CD4-positive, alpha-beta T cell treated with Interleukin-17A for 1 hour (primary cell): ENCODE results near the gene IL10.

ENCODE experiments used
- DNase-seq: peaks from one replicate; pipeline ENCODE4 v3.0.0-alpha.2; 2020

The IL10 gene

GRCh38 chr1:206772243-206772937, at the start of gene IL10:
Gene IL10 (minus strand): TSS chr1:206772494. CDS start chr1:206772435, 59 bp downstream.
- DNase-seq, result no peak

DNA sequence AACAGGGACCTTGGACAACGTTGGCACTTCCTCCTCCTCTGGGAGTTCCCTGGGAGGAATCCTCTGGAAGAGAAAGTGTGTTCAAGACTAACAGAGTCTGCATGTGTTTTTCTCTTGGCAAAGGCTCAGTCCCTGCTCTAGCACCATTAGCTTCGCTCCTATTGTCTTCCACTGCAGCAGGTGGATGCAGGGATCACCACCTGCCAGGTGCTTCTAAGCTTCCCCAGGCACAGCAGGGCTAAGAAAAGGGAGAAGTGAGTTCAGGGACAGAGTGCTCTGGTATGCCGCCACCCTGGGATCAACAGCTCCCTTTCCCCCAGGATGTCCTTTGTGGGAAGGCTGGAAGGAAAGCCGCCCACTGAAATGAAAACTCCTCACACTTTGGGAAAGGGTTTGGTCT, 49.2 kb upstream of the IL10 start:
- no peak for DNase-seq

- peak; percentile 70 for DNase-seq
These were observed 44.3 kb upstream of the IL10 start for GRCh38 chr1:206816390-206817287.

DNA sequence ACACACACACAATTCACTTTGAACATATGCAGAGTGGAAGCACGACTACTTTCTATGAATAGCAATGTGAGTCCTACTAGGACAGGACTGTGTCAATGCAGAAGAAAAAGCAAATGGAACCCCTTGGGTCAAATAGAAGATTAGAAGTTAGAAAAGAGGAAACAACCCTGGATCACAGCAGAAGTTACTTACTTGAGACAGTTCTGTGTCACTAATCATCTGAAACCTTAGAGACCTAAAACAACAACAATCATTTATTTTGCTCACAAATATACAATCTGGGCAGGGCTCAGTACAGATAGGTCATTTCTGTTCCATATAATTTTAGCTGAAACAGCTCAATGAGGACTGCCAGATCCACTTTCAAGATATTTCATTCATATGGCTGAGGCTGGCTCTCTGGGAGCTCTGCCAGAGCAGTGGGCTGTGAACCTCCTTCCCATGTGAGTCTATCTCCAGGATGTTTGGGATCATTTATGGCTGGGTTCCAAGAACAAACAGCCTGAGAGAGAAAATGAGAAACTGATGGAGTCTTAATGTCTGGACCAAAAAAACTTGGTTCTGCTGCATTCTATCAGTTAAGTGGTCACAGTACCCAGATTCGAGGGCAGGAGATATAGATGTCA, 42.5 kb upstream of the IL10 start:
- DNase-seq, result no peak

DNA sequence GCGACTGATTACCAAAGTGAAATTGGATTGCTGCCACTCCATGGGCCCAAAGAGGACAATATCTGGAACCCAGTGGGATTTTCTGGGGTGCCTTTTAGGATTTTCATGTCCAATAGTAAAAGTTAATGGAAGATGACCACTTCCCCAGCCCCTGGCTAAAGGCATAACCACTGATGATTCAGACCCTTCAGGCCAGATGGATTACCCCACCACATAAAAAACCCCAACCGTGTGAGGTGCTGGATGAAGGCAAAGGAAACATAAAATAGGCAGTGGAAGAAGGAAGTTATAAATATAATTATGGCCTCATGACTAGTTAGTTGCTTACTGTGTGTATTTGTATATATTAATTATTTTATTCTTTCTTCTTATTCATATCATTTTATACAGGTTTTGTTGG, 40.2 kb upstream of the IL10 start:
- no peak for DNase-seq

DNA sequence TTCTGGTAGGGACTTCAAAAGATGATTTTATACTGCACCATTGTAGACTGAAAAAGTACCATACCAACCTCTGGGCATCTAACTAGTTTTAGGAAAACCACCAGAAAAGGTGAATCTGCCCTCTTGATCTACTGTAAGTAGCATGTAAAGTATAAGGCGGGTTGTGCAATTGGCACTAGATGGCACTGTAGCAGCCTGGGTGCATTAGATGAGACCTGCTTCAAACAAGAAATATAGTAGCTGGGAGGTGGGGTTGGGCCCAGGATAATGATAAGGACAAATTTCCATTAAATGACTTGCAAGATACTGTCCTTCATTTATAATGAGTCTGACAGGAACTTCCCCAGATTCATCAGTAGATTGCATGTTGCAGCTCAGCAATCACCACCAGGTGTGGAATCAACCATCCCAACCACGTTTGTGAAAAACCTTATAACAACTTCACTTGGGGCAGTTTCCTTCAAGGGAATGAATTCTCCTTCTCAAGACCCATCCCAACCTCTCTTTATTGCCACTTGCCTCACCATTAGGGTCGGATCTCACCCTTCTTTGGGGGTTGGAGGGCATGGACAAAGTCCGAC, 37.3 kb upstream of the IL10 start:
- peak; percentile 53 for DNase-seq

DNA sequence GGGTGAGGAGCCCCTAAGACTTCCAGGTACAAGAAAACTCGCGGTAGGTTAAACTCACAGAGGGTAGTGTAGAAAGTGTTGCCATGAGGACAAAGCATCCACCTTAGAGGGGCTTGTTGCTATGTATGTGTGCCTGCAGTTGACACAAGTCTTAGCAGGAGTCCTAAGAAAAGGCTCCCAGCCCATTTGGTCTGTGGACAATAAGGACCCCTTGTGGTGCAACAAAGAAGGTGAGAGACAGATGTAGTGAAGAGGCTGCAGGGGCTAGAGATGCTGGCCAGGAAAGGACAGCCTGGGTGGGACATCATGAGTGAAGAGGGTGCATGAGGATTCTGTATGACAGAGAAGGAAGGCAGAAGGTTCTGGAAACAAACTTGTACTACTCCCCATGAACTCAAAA, 36.3 kb upstream of the IL10 start:
- DNase-seq, result peak; percentile 75

DNA sequence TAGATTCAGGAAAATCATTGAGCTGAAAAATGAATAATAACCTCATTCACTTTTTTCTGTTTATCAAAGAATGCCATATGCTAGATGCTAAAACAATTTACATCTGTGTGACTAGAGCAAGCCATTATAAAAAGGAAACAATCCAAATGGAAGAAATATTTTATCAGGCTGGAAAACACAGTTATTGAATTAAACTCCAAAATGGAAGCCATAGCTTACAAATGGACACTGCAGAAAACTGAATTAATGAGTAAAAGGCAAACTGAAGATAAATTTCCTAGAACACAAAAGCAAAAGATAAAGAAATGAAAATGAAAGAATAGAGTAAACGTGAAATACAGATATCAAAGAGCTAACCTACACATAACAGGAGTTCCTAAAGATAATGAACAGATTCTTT, 33.1 kb upstream of the IL10 start:
- DNase-seq, result no peak

GRCh38 chr1:206804156-206804737, 32.0 kb upstream of the IL10 start:
- DNase-seq, result no peak

DNA sequence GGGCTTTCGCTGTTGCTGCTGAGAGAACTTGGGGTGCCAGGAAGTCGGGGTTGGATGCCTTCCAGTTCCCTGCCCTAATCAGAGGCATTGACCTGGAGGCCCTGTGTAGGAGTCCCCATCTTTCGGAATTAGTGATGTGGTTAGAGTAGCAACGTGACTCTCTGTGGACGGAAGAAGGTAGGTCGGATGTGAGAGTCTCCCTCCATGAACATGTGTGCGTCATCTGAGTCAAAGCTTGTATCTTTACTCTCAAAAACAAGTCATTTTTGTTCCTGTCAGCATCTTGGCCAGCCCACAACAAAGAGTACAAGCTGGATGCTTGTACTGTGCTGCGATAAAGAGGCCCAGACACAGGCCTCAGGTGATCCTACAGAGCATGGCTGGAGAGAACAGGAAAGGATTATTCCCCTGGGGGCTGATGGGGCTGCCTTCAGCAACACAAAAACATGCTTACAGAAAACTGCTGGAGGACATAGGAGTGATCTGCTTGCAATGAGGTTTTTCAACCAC, 31.0 kb upstream of the IL10 start:
- peak; percentile 91 for DNase-seq

DNA sequence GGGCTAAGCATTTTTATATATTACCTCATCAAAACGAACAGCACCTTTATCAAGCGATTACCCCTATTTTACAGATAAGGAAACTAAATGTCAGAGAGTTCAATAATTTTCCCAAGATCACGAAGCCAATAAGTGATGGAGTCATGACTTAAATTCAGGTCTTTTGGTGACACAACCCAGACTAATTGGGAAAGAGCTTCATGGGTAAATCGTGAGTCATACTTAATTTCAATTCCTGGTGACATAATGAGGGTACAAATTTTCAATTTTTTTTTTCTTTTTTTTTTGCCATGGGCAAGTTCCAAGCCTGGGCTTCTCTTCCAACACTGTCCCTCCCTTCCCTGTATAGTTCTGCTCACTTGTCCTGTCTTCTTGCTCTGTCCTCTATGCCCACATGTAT, 30.1 kb upstream of the IL10 start:
- DNase-seq, result no peak

DNA sequence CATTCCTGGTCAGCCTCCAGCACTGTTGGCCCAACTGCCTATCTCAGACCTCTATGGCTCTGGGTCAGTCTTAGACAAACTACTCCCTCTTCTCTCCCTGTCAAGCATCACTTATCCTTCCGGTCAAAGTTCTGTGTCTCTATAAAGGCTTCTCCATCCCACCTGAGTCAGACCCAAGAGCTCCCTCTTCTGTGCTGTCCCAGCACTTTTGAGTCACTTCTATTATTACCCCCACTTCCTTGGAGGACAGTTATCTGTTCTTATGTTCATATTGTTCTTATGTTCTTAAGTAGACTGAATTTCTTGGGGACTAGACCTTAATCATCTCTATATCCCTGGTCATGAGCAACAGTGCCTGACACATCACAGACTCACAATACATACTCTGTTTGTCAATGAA, 29.2 kb upstream of the IL10 start:
- DNase-seq, result no peak

DNA sequence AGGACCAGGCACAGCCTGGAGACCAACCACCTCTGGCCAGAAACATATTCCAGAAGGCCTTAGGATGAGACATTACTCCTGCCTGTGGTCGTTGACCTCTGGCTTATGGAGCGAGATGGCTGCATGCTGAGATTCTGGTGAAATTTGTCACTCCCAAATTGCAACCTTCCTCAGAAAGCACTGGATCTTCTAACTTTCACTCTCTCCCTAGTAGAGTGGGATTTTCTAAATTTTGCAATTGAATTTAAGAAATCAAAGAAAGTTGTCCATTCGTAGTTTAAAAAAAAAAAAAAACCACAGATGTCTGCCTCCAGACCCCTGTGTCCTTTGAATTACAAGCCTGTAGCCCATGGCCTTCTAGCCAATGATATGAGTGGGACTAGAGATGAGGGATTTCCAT, 28.6 kb upstream of the IL10 start:
- DNase-seq, result no peak

DNA sequence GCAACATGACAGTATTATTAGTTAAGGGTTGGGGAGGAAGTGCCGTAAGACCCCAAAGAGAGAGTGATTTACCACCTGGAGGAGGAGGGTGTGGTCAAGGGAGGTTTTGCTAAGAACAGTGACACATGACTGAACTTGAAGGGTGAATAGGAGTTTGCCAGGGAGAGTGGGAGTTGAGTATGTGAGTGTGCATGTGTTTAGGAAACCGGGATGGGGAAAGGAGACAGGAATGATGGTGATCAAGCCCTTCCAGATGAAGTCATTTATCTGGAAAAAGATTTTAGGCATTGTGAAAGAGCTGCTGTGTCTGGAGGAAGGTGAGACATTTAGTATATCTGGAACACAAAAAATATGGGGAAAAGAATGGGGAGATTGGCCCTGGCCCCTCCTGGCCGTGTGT, 28.1 kb upstream of the IL10 start:
- no peak for DNase-seq

- DNase-seq, result no peak
These were observed 27.0 kb upstream of the IL10 start for GRCh38 chr1:206799311-206799710.

GRCh38 chr1:206798384-206798996, 26.2 kb upstream of the IL10 start:
- no peak for DNase-seq

- peak; percentile 45 for DNase-seq
These were observed 25.5 kb upstream of the IL10 start for GRCh38 chr1:206797534-206798383.

DNA sequence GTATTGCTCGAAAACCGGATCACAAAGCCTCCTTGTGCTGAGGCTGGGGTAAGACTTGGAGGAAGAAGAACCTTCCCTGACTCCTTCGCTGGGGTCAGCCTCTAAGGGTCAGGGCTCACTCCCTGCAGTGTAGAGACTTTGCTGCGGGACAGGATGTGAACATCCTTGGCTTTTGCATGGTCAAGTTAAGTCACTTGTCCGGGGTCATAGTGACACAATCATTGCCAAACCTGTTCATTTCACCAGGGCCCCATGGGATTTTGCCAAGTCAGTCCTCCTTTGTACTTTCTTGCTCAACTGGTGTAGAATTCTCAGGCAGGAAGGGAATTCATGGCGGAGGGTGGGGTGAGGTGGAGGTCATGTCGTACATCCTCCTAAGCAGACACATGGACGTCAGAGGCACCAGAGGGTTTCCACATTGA, 24.7 kb upstream of the IL10 start:
- no peak for DNase-seq

DNA sequence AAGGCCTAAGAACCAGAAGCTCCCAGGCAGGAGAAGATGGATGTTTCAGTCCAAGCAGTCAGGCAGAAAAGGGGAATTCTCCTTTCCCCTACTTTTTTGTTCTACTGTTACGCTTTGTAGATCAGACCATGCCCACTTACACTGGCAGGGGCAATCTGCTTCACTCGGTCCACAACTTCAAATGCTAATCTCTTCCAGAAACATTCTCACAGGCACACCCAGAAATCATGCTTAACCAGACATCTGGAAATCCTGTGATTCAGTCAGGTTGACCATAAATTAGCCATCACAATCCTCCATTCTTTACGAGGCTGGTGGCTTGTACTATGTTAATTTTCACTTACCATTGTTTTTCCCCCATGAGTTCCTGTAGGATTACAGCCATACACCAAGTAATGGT, 23.8 kb upstream of the IL10 start:
- DNase-seq, result no peak

DNA sequence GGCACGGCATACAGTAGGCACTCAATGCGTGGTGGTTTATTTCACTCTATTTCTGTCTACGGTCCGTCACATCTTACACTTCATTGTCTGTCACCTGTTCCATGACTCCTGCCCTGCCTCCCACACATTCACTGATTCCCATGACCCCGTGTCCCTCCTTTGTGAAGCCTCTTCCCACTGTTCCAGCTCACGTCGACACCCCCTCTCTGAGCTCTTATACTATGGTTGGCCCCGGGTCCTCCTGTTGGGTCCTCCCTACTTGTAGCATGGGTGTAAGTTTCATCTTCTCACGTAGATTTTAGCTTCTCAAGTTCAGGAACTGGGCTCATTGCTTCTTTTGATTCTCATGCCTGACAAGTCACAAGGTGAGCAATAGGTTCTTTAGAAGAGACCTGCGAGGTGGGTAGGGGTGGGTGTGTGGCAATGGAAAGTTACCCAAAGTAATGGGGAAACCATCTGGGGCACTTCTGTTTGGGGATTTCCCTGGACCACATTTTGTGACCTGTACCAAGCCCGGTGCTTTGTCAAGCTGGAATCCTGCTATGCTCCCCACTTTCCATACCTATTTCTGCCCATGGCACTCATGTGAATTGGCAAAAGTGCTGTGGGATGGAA, 22.1 kb upstream of the IL10 start:
- DNase-seq, result peak; percentile 32

GRCh38 chr1:206793620-206794019, 21.3 kb upstream of the IL10 start:
- no peak for DNase-seq
